ENCODE data around the gene IGSF9B. TPM values are rescaled to one million over a fixed set of nuclear protein-coding genes. Genes with fewer than 3 reads are reported as not detected.

IGSF9B gene
- total RNA-seq, 4 donors from 2014 or later, result 6.6 to 15.0 (median 9.5) TPM

- WGBS, result 80% methylated on average over 3 of the region's 3 CpGs
- H3K27ac ChIP-seq, result no peak overlapping the region
- no peak overlapping the region for H3K4me3 ChIP-seq
- no peaks in the 10 kb centered on the region for H3K4me1 ChIP-seq
- TF ChIP-seq POLR2A (IDR thresholded peaks at IDR 0.05) (no peak), POLR2AphosphoS5 (IDR thresholded peaks at IDR 0.05) (no peak), EP300 (IDR thresholded peaks at IDR 0.05) (no peak)
- TF ChIP-seq, protein P1, sequence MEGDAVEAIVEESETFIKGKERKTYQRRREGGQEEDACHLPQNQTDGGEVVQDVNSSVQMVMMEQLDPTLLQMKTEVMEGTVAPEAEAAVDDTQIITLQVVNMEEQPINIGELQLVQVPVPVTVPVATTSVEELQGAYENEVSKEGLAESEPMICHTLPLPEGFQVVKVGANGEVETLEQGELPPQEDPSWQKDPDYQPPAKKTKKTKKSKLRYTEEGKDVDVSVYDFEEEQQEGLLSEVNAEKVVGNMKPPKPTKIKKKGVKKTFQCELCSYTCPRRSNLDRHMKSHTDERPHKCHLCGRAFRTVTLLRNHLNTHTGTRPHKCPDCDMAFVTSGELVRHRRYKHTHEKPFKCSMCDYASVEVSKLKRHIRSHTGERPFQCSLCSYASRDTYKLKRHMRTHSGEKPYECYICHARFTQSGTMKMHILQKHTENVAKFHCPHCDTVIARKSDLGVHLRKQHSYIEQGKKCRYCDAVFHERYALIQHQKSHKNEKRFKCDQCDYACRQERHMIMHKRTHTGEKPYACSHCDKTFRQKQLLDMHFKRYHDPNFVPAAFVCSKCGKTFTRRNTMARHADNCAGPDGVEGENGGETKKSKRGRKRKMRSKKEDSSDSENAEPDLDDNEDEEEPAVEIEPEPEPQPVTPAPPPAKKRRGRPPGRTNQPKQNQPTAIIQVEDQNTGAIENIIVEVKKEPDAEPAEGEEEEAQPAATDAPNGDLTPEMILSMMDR (IDR thresholded peaks at IDR 0.05), result no peak
- peaks cover 3% of the 10 kb centered on the region for H3K27me3 ChIP-seq
- peak in 1 of 2 donors; percentile 37 for DNase-seq (ENCODE audit: low spot score in 2 of 2)
- H3K9me3 ChIP-seq, result no peaks in the 10 kb centered on the region
- H3K36me3 ChIP-seq, result no peaks in the 10 kb centered on the region
These were observed 70.7 kb downstream of the IGSF9B start for GRCh38 chr11:133886029-133886428.

- Histone ChIP-seq H3K27me3 (no peaks in the 10 kb centered on the region), H3K36me3 (no peaks in the 10 kb centered on the region), H3K9me3 (no peaks in the 10 kb centered on the region), H3K4me3 (no peak overlapping the region), H3K27ac (no peak overlapping the region), H3K4me1 (no peaks in the 10 kb centered on the region)
- 0% methylated on average over 1 of the region's 1 CpG for WGBS
- no peak for DNase-seq (ENCODE audit: low spot score in 2 of 2)
- TF ChIP-seq POLR2A (IDR thresholded peaks at IDR 0.05) (no peak), POLR2AphosphoS5 (IDR thresholded peaks at IDR 0.05) (no peak)
- TF ChIP-seq, protein P1 (IDR thresholded peaks at IDR 0.05), result no peak
These were observed 84.6 kb downstream of the IGSF9B start for GRCh38 chr11:133872160-133872559.

DNA sequence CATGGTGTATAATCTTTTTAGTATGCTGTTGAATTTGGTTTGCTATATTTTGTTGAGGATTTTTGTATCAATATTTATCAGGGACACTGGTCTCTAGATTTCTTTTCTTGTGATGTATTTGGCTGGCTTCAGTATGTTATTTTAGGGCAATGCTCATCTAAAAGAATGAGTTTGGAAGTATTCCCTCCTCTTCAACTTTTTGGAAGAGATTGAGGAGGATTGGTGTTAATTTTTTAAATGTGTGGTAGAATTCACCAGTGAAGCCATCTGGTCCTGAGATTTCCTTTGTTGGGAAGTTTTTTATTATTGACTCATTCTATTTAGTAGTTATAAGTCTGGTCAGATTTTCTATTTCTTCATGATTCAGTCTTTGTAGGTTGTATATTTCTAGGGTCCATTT lies 89.3 kb downstream of the IGSF9B start:
- DNase-seq (ENCODE audit: low spot score in 2 of 2), result no peak
- no peak overlapping the region for H3K4me3 ChIP-seq
- peaks cover 8% of the 10 kb centered on the region for H3K27me3 ChIP-seq
- H3K9me3 ChIP-seq, result no peaks in the 10 kb centered on the region
- H3K36me3 ChIP-seq, result no peaks in the 10 kb centered on the region
- no peaks in the 10 kb centered on the region for H3K4me1 ChIP-seq
- TF ChIP-seq EP300 (IDR thresholded peaks at IDR 0.05), result no peak
- TF ChIP-seq POLR2A (IDR thresholded peaks at IDR 0.05), result no peak
- H3K27ac ChIP-seq, result no peak overlapping the region

GRCh38 chr11:133865466-133865865 lies 91.3 kb downstream of the IGSF9B start:
- TF ChIP-seq POLR2A (IDR thresholded peaks at IDR 0.05) (no peak), EP300 (IDR thresholded peaks at IDR 0.05) (no peak), POLR2AphosphoS5 (IDR thresholded peaks at IDR 0.05) (no peak)
- TF ChIP-seq, protein P1 (IDR thresholded peaks at IDR 0.05), result no peak
- 92% methylated on average over 11 of the region's 11 CpGs for WGBS
- no peak overlapping the region for H3K4me3 ChIP-seq
- no peaks in the 10 kb centered on the region for H3K4me1 ChIP-seq
- DNase-seq (ENCODE audit: low spot score in 2 of 2), result no peak
- no peaks in the 10 kb centered on the region for H3K9me3 ChIP-seq
- H3K27ac ChIP-seq, result no peak overlapping the region
- H3K36me3 ChIP-seq, result no peaks in the 10 kb centered on the region
- H3K27me3 ChIP-seq, result peaks cover 8% of the 10 kb centered on the region

- H3K36me3 ChIP-seq, result no peaks in the 10 kb centered on the region
- TF ChIP-seq POLR2A (IDR thresholded peaks at IDR 0.05), result no peak
- 94% methylated on average over 12 of the region's 26 CpGs for WGBS
- peaks cover 8% of the 10 kb centered on the region for H3K27me3 ChIP-seq
- no peak overlapping the region for H3K27ac ChIP-seq
- no peaks in the 10 kb centered on the region for H3K9me3 ChIP-seq
- DNase-seq (ENCODE audit: low spot score in 2 of 2), result no peak
- H3K4me3 ChIP-seq, result no peak overlapping the region
- H3K4me1 ChIP-seq, result no peaks in the 10 kb centered on the region
These were observed 92.0 kb downstream of the IGSF9B start for GRCh38 chr11:133864756-133865155.

GRCh38 chr11:133860151-133860550 lies 96.6 kb downstream of the IGSF9B start:
- TF ChIP-seq POLR2A (IDR thresholded peaks at IDR 0.05) (no peak), POLR2AphosphoS5 (IDR thresholded peaks at IDR 0.05) (no peak), EP300 (IDR thresholded peaks at IDR 0.05) (no peak)
- TF ChIP-seq, protein P1 (IDR thresholded peaks at IDR 0.05), result no peak
- Histone ChIP-seq H3K27ac (no peak overlapping the region), H3K27me3 (peaks cover 8% of the 10 kb centered on the region), H3K4me1 (no peaks in the 10 kb centered on the region), H3K36me3 (no peaks in the 10 kb centered on the region), H3K4me3 (no peak overlapping the region), H3K9me3 (no peaks in the 10 kb centered on the region)
- no peak for DNase-seq (ENCODE audit: low spot score in 2 of 2)
- WGBS, result 66% methylated on average over 6 of the region's 6 CpGs

Other genes starting within 250 kb of the IGSF9B start
- gene SPATA19, start 111.5 kb downstream of the IGSF9B start, total RNA-seq, result not detected
- 10 to 100 TPM; 10.9 to 14.7 (median 12.1) TPM for gene JAM3, start 112.1 kb upstream of the IGSF9B start, total RNA-seq

Data from suprapubic skin (tissue), 4 donors.